NCI-H1417 treated with DMSO at 0.1 percent for 48 hours (cell line): ENCODE data around the gene DDX28.
"Not testable (repeated sequence)": the region's sequence is repeated elsewhere in the genome, so short reads cannot be mapped to it uniquely, and the experiment has no call there.

Source experiments
- DNase-seq: peaks from one replicate; lab custom pipeline; 2025; lab: John Stamatoyannopoulos, UW

Gene DDX28

GRCh38 chr16:67994040-67994408, 29.0 kb downstream of the DDX28 start:
- not testable (repeated sequence) for DNase-seq

DNA sequence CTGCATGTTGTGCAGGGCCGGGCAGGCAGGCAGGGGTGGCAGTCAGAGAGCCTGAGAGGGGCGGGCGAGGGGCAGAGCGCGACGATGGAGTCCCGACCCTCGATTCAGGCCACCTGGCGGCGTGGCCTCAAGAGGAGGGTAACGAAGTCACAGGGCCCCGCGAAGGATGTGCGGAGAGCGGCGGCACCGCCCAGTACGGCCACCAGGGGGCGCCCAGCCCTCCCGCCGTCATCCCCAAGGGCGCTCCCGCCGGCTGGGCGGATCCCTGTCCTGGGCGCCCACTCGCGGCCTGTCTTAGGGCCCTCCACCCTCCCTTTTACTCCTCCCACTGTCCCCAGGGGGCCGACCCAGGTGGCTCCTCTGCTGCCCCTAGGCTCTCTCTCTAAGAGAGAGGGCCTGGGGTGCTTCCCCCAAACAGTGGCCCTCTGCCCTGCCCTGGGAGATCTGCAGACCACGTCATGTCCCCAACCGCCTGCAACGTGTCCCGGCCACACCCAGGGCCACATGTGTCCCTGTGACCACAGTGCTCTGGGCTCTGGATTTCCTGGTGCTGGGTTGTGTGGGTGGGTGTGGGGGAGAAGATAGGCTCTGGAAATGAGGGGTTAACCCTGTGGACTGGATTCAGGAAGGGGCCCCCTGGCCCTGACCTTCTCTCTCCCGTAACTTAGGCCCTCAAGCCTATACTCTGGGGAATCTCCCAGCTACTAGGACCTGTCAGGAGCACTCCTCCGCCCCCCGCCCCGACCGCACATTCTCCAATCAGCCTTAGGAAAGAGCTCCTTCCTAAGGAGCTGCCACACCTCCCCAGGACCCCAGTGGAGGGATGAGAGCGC, 29.6 kb downstream of the DDX28 start:
- no peak for DNase-seq

DNA sequence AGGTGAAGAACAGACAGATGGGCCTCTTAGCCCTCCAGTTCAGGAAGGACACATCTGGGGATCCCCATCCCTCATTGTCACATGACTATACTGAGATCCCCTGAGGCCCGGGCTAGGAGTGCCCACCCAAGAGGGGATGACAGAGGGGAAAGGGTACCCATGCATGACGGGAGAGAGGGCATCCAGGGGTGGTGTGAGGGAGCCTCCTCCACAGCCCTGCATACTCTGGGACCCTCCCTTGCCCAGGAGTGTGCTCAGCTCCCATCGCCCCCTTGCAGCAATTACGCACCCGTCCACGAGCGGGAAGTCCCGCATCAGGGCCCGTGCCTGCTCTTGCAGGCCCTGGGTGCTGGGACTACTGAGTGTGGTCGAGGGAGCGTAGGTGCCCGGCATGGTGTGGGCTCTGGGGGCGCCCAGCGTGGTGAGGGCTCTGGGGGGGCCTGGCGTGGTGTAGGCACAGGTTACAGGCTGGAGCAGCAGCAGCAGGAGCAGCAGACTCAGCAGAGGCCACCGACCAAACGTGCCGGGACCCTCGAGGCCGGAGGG, 30.3 kb downstream of the DDX28 start:
- DNase-seq: no peak

DNA sequence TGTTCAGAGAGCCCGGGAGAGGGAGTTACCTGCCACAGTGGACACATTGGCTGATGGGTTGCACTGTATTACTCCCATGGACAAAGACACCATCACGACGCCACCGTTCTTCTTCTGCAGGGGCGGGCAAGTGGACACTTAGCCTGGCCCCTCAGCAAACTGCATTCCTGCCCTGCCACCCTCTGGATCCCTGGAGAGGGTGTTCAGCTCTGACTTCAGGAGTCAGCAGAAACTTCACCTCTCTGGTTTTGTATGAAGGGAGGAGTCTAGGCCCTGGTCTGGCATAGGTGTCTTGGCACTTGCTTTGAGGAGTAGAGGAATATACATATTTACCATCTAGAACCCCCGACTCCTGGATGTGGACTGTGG, 33.0 kb downstream of the DDX28 start:
- DNase-seq: no peak

GRCh38 chr16:67989322-67990017, 33.6 kb downstream of the DDX28 start:
- no peak for DNase-seq

GRCh38 chr16:67988675-67989074, 34.4 kb downstream of the DDX28 start:
- no peak for DNase-seq

DNA sequence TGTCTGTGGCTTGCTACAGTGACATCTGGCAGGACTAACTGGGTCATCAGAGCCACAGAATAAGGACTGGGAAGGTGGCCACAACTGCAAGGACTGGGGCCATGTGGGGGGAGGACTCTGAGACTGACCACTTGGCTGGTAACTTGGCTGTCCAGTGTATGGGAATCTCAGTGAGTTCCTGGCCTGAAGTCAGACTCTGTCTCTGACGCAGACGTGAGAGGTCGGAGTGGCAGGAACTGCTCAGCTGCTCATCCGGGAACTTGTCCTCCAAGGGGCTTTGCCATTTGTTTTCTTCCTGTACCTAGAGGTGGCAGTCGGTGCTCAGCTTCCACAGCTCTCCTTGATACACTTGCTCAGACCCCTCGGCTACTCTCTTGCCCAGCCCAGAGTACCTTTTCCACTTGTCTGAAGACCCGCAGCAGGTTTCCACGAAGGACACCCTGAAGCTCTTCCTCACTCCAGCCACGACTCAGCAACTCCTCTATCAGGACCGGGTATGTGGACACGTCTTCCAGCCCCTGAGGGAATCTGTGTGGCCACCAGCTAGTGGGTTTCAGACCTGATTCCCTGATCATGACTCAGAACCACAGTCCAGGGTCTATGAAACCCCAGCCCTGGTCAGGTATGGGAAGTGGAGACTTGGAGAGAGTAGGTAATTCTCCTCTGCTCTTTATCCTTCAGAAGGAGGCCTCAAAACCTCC, 35.4 kb downstream of the DDX28 start:
- DNase-seq: no peak

GRCh38 chr16:67986949-67987348, 36.1 kb downstream of the DDX28 start:
- DNase-seq: no peak

GRCh38 chr16:67982011-67982696, 40.9 kb downstream of the DDX28 start:
- no peak for DNase-seq

DNA sequence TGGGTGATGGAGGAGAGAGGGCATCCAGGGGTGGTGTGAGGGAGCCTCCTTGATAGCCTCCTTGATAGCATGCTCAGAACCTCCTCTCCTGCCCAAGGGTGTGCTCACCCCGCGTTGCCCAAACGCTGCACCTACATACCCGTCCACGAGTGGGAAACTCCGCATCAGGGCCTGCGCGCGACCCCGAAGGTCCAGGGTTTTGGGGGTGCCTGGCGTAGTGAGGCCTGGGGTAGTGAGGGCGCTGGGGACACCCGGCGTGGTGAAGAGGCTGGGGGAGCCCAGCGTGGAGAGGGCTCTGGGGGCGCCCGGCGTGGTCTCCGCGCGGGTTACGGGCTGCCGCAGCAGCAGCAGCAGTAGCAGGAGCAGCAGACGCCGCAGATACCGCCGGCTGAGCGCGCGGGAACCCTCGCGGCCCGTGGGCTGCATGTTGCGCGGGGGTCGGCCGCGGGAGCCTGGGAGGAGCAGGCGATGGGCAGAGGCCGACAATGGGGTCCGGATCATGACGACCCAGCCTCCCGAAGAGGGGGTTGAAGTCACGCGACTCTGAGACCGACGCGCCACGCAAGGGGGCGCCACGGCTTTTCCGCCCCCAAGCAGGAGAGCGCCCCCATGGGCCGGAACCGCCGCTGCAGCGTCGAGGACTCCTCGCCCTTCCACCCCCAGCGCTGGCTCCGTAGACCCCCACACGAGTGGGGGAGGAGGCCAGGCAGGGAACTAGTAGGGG, 42.9 kb downstream of the DDX28 start, which contains the start of gene DPEP3:
Gene DPEP3, minus strand, starts transcription at position 545 of the 724 bp plus-strand sequence. Its CDS starts 119 bp downstream, at position 426.
- DNase-seq: no peak

- DNase-seq: no peak
These were observed 45.4 kb downstream of the DDX28 start for GRCh38 chr16:67977469-67978227.

- no peak for DNase-seq
These were observed 46.0 kb downstream of the DDX28 start for GRCh38 chr16:67977005-67977404.

DNA sequence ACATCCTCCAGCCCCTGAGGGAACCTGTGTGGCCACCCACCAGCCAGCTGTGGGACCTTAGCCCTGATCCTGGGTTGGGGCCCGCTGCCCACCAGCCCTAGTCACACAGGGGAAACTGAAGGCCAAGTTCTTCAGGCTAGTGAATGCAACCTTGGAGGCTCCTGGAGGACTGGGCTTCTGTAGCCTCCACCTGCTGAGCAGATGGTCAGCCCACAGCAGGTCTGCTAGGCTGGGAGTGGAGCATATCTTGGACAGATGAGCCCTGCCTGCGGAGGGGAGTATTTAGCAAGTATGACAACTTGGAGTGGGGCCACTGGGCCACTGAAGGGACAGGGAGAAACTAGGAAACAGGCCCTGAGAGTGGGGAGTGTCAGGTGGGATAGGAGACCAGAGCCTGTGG, 46.8 kb downstream of the DDX28 start:
- no peak for DNase-seq

GRCh38 chr16:67975321-67976105, 47.5 kb downstream of the DDX28 start:
- DNase-seq: no peak

- not testable (repeated sequence) for DNase-seq
These were observed 50.7 kb downstream of the DDX28 start for GRCh38 chr16:67972285-67972684.

GRCh38 chr16:67971111-67971510, 51.9 kb downstream of the DDX28 start:
- DNase-seq: no peak
